ENCODE results near the gene CA10. TPM values are rescaled to one million over a fixed set of nuclear protein-coding genes. Genes with fewer than 3 reads are reported as not detected.

CA10 gene
- total and polyA plus RNA-seq, 2 of the 4 experiments (the other 2 are of a cell fraction) = not detected

GRCh38 chr17:51768706-51769105 is 389.8 kb downstream of the CA10 start:
- dilution Hi-C loops (cut with HindIII; ENCODE audit: low sequenced_read_pairs, unreplicated experiment) = no loop called here
- no peak overlapping the region for H2AK5ac ChIP-seq (ENCODE audit: low read depth, low read length)
- no peaks in the 10 kb centered on the region for H3K36me3 ChIP-seq (ENCODE audit: control insufficient read depth, insufficient read depth, low read length)
- no peak overlapping the region for H3K14ac ChIP-seq (replicated peaks; ENCODE audit: low read depth, low read length)
- H3K23ac ChIP-seq (ENCODE audit: low read depth, low read length) = no peak overlapping the region
- no peaks in the 10 kb centered on the region for H3K79me1 ChIP-seq (ENCODE audit: low read depth in 1 of 2, low read length in 2 of 2)
- H3K27me3 ChIP-seq (ENCODE audit: control insufficient read depth, insufficient read depth, low read length) = no peaks in the 10 kb centered on the region
- no peak overlapping the region for H3K4me2 ChIP-seq (ENCODE audit: low read depth, low read length)
- no peak overlapping the region for H4K91ac ChIP-seq (ENCODE audit: insufficient read depth, low read depth, low read length)
- no peak for ATAC-seq (ENCODE audit: low read depth)
- BruUV-seq (replicated peaks) = no TSS peak
- no peak overlapping the region for H3K9ac ChIP-seq (ENCODE audit: low read depth, low read length)
- H3K4me1 ChIP-seq (ENCODE audit: control insufficient read depth, insufficient read depth, low read length) = no peaks in the 10 kb centered on the region
- H3K9me3 ChIP-seq (ENCODE audit: control insufficient read depth, insufficient read depth, low read length) = peaks cover 2% of the 10 kb centered on the region; the same call in 1 of the 2 replicates
- POLR2A ChIA-PET (ENCODE audit: unreplicated experiment) = no interaction called here
- H3K9me1 ChIP-seq (ENCODE audit: insufficient read depth, low read length) = no peaks in the 10 kb centered on the region
- DNase-seq = no peak
- in situ Hi-C loops (cut with MboI; ENCODE audit: low sequenced_read_pairs) = no loop called here
- H3K56ac ChIP-seq (ENCODE audit: extremely low read depth, insufficient read depth, low read length) = no peak overlapping the region
- no peak overlapping the region for H3K4me3 ChIP-seq (ENCODE audit: insufficient read depth, low read depth, low read length)
- CTCF ChIA-PET = no interaction called here
- no peak overlapping the region for H3K27ac ChIP-seq (ENCODE audit: insufficient read depth, low read length)
- H2AK9ac ChIP-seq (replicated peaks; ENCODE audit: low read depth, low read length, poor library complexity) = no peak overlapping the region
- no peak overlapping the region for H2BK15ac ChIP-seq (ENCODE audit: low read depth, low read length)
- no peak overlapping the region for H2BK5ac ChIP-seq (ENCODE audit: low read depth, low read length, poor library complexity, severe bottlenecking)
- TF ChIP-seq RAD21 (IDR thresholded peaks at IDR 0.05; ENCODE audit: low read length) = no peak
- no peak for TF ChIP-seq RCOR1 (IDR thresholded peaks at IDR 0.05; ENCODE audit: insufficient replicate concordance, low read length)
- TF ChIP-seq FOS (IDR thresholded peaks at IDR 0.05; ENCODE audit: low read depth, low read length) = no peak
- peak; percentile 69 for TF ChIP-seq MAFK (IDR thresholded peaks at IDR 0.05; ENCODE audit: low read depth, low read length)
- TF ChIP-seq MXI1 (IDR thresholded peaks at IDR 0.05; ENCODE audit: borderline replicate concordance, low read depth, low read length) = no peak
- no peak for TF ChIP-seq SMC3 (IDR thresholded peaks at IDR 0.05; ENCODE audit: low read depth, low read length)
- no peaks in the 10 kb centered on the region for H4K20me1 ChIP-seq (ENCODE audit: insufficient read depth, low read length)
- H3K4ac ChIP-seq (ENCODE audit: low read depth, low read length) = no peak overlapping the region
- no peak overlapping the region for H4K5ac ChIP-seq (ENCODE audit: low read depth, low read length)
- H4K8ac ChIP-seq (ENCODE audit: low read depth in 2 of 2, low read length in 2 of 2) = no peak overlapping the region
- no peak overlapping the region for H3K18ac ChIP-seq (ENCODE audit: low read depth, low read length)
- H2BK120ac ChIP-seq (ENCODE audit: low read depth, low read length) = no peak overlapping the region
- no peak overlapping the region for H2AFZ ChIP-seq (replicated peaks; ENCODE audit: low read length, poor library complexity)
- no CpG with 5 or more reads among the region's 2 CpGs for WGBS, 2 experiments (ENCODE audit: extremely low coverage in 2 of 2, insufficient read length in 1 of 2)
- intact Hi-C loops (cut with micrococcal nuclease) = no loop called here
- no peak overlapping the region for H2BK20ac ChIP-seq (ENCODE audit: low read depth, low read length)
